ENCODE data around the gene GATA5. TPM values are rescaled to one million over a fixed set of nuclear protein-coding genes. Genes with fewer than 3 reads are reported as not detected.

The GATA5 gene
- total RNA-seq, 1 donor from 2014 or later = not detected

DNA sequence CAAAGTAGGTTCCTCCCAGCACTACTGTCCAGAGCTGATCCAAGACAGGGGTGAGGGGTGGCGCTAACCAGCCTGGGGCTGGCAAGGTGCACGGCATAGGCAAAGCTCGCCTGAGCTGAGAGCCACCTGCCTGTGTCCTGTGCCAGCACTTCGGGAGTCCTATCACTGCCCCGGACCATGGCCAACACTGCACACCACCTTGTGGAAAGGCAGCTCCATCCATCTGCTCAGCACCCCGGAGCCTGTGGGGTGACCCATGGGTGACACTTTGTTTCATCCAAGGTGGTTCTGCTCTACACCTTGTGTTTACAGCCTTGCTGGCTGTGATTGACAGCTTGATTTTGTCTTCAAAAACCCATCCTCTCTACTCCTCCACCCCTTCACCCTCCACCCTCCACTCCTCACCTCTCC is 32.9 kb upstream of the GATA5 start:
- H3K36me3 ChIP-seq = no peaks in the 10 kb centered on the region
- intact Hi-C loops (cut with DNase I) = no loop called here
- no peak overlapping the region for H3K4me3 ChIP-seq
- DNase-seq (ENCODE audit: low spot score in 2 of 2) = no peak
- no peak for TF ChIP-seq CTCF (IDR thresholded peaks at IDR 0.05)
- H3K27me3 ChIP-seq = no peaks in the 10 kb centered on the region
- H3K9me3 ChIP-seq = no peaks in the 10 kb centered on the region
- H3K27ac ChIP-seq = no peak overlapping the region
- no peaks in the 10 kb centered on the region for H3K4me1 ChIP-seq

- no peaks in the 10 kb centered on the region for H3K4me1 ChIP-seq
- no peak for TF ChIP-seq CTCF (IDR thresholded peaks at IDR 0.05)
- no peaks in the 10 kb centered on the region for H3K9me3 ChIP-seq
- no peak for DNase-seq (ENCODE audit: low spot score in 2 of 2)
- intact Hi-C loops (cut with DNase I) = no loop called here
- H3K36me3 ChIP-seq = no peaks in the 10 kb centered on the region
- no peak overlapping the region for H3K27ac ChIP-seq
- no peak overlapping the region for H3K4me3 ChIP-seq
- H3K27me3 ChIP-seq = no peaks in the 10 kb centered on the region
Observed at GRCh38 chr20:62507991-62508640, 32.3 kb upstream of the GATA5 start.

GRCh38 chr20:62507323-62507722 is 31.5 kb upstream of the GATA5 start:
- intact Hi-C loops (cut with DNase I) = no loop called here
- H3K9me3 ChIP-seq = no peaks in the 10 kb centered on the region
- no peak for DNase-seq (ENCODE audit: low spot score in 2 of 2)
- H3K4me1 ChIP-seq = no peaks in the 10 kb centered on the region
- H3K27ac ChIP-seq = no peak overlapping the region
- H3K27me3 ChIP-seq = no peaks in the 10 kb centered on the region
- no peaks in the 10 kb centered on the region for H3K36me3 ChIP-seq
- no peak for TF ChIP-seq CTCF (IDR thresholded peaks at IDR 0.05)
- H3K4me3 ChIP-seq = no peak overlapping the region

DNA sequence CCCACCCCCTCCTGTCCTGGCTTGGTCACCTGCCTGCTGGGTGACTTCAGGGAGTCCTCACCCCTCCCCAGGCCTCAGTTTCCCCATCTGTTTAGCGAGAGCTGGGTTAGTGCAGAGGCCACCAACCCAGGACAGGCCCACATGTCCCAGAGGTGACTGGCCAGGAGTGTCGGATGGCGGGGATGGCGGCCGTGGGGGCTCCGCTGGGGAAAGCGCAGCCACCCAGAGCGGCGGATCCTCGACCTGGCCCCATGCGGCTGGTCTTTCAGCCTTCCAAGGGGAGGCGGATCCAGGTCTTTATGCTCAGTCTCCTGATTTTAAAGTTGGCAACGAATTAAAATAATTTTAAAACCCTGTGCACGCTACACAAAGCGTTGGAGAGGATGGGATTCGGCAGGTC is 31.0 kb upstream of the GATA5 start:
- no peaks in the 10 kb centered on the region for H3K27me3 ChIP-seq
- no peak for TF ChIP-seq CTCF (IDR thresholded peaks at IDR 0.05)
- no peaks in the 10 kb centered on the region for H3K9me3 ChIP-seq
- H3K27ac ChIP-seq = no peak overlapping the region
- H3K36me3 ChIP-seq = no peaks in the 10 kb centered on the region
- intact Hi-C loops (cut with DNase I) = no loop called here
- no peak for DNase-seq (ENCODE audit: low spot score in 2 of 2)
- no peaks in the 10 kb centered on the region for H3K4me1 ChIP-seq
- H3K4me3 ChIP-seq = no peak overlapping the region

GRCh38 chr20:62506087-62506486 is 30.3 kb upstream of the GATA5 start:
- intact Hi-C loops (cut with DNase I) = no loop called here

More at GRCh38 chr20:62506087-62506486, 30.3 kb upstream of the GATA5 start:
- no peak for TF ChIP-seq CTCF (IDR thresholded peaks at IDR 0.05)
- Histone ChIP-seq H3K27me3 (no peaks in the 10 kb centered on the region), H3K36me3 (no peaks in the 10 kb centered on the region), H3K9me3 (no peaks in the 10 kb centered on the region), H3K27ac (no peak overlapping the region), H3K4me1 (no peaks in the 10 kb centered on the region), H3K4me3 (no peak overlapping the region)
- no peak for DNase-seq (ENCODE audit: low spot score in 2 of 2)

All from ascending aorta (tissue), 2 donors.